NOMO-1 (cell line): ENCODE measurements around the gene COTL1.
A peak's percentile ranks its signal among the peaks of the same experiment; 100 is the strongest.

Experiments
- DNase-seq, 2 experiments: peaks; one replicate each; lab custom pipeline; 2025; ENCODE audit not compliant: unreplicated experiment in 2 of 2; lab: John Stamatoyannopoulos, UW

COTL1 gene

GRCh38 chr16:84555418-84556196 lies 62.3 kb downstream of the COTL1 start:
- peak in 1 of 2 experiments; percentile 13 for DNase-seq

DNA sequence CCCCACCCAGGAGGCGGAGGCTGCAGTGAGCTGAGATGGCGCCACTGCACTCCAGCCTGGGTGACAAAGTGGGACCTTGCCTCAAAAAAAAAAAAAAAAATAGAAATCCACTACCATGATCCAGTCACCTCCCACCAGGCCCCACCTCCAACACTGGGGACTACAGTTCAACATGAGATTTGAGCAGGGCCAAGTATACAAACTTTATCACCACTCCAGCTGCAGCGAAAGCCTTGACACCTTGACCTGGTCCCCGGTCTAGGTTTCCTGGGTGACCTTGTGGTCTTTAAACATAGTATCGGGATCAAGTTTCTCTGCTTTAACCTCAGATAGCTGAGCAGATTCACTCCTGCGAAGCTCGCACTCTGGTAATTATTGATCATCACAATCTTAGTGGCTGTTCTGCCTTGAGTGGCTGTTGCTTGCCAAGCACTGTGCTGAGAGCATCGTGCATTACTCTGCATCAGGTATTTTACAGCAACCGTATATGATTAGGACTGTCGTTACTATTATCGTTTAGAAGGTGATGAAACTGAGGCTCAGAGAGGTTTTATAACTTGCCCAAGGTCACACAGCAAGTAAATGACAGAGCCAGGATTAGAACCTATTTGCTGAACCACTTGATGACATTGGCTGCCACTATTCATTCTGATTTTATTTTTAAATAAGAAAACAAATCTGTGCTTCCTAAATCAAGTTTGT lies 63.1 kb downstream of the COTL1 start:
- DNase-seq, result no peak

DNA sequence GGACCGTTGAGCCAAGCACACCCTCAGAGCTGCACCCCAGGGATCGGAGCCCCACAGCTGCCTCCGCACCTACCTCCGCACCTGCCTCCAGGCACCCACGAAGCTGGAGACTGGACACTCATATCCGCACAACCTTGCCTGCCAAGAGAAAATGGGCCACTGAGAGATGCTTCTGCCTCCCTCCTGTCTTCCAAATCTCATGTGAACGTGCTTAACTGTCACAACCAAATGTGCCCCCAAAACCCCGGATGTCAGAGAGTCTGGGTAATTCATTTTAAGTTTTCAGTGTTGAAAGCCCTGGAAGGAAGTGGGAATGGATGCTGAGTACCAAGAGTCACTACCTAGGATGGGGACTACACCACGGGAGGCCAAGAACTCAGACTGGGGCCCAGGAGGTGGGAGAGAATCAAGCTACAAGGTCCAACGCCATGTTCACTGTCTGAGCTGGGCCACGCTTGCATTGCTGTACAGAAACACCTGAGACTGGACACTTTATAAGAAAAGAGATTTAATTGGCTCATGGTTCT lies 63.9 kb downstream of the COTL1 start:
- no peak for DNase-seq

- peak in 1 of 2 experiments; percentile 22 for DNase-seq
These were observed 65.7 kb downstream of the COTL1 start for GRCh38 chr16:84552135-84552534.

DNA sequence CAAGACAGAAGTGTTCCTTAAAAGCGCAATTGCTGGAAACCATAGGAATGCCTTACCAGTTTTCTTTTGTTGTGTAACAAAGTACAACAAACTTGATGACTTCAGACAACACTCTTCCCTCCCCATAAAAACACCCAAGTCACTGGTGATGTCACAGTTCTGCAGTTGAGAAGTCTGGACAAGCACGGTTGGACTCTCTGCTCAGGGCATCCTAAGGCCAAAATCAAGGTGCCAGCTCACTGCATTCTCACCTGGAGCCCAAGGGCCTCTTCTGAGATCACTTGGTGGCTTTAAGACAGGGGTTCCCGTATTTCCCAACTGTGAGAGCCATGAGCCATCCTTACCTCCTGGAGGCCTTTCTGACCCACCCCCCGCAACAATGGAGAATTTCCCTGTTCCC lies 67.8 kb downstream of the COTL1 start:
- no peak for DNase-seq

GRCh38 chr16:84548971-84549844 lies 68.7 kb downstream of the COTL1 start:
- peak in 1 of 2 experiments; percentile 12 for DNase-seq

GRCh38 chr16:84548508-84548907 lies 69.4 kb downstream of the COTL1 start:
- DNase-seq, result no peak

- no peak for DNase-seq
These were observed 70.3 kb downstream of the COTL1 start for GRCh38 chr16:84547546-84548061.

- DNase-seq, result no peak
These were observed 71.0 kb downstream of the COTL1 start for GRCh38 chr16:84546669-84547545.

DNA sequence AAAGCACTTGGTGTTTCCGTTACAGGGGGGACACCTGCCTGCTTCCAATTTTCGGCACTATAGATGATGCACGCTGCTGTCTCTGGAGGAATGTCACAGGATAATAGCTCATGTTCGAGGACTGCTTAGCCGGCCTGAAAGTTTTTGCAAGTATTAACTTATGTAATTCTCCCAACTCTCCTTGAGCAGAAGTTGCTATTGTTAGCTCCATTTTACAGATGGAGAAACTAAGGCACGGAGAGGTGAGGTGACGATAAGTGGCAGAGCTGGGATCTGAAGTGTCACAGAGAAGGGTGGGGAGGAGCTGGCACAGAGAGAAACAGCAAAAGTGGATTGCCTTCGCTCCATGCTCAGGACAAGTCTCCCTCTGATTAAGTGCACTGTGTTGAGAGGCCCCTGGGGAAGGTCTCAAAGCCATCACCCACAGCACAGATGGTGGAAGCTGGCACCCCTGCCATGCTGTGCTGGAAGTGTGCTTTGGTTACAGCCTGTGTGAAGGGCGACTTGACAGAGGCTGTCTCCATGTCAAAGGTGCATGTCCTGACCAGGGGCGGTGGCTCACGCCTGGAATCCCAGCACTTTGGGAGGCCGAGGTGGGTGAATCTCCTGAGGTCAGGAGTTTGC lies 72.7 kb downstream of the COTL1 start:
- DNase-seq, result no peak

DNA sequence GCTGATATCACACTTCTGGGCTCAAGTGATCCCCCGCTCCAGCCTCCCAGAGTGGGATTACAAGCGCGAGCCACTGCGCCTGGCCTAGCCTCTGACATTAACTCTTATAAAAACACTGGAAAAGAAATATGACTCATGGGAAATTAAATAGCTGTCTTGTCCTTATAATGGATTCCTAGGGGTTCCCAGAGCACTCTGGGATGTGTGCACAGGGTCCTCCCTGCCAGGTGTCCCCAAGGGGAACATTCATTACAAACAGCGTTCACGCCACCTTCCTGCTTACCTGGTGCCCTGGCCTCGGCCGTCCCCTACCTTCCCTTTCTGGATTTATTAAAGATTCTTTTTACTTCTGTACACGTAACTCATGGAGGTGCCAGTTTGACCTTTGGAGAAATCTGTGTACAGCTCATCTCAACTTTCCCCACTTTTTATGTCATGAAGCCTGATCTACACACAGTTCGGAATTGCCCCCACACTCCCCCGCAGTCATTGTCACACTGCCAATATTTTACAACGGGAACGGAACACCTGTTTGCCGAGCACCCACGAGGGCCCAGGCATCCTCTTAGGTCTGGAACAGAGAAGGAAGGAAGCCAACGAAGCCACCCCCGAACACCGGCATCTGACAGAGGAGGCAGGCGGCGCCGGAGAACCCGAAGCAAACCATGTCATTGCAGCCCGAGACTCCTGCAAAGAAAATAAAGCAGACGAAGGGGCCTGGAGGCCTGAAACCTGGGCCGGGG lies 73.7 kb downstream of the COTL1 start:
- no peak for DNase-seq

GRCh38 chr16:84543253-84543652 lies 74.6 kb downstream of the COTL1 start:
- DNase-seq, result no peak

DNA sequence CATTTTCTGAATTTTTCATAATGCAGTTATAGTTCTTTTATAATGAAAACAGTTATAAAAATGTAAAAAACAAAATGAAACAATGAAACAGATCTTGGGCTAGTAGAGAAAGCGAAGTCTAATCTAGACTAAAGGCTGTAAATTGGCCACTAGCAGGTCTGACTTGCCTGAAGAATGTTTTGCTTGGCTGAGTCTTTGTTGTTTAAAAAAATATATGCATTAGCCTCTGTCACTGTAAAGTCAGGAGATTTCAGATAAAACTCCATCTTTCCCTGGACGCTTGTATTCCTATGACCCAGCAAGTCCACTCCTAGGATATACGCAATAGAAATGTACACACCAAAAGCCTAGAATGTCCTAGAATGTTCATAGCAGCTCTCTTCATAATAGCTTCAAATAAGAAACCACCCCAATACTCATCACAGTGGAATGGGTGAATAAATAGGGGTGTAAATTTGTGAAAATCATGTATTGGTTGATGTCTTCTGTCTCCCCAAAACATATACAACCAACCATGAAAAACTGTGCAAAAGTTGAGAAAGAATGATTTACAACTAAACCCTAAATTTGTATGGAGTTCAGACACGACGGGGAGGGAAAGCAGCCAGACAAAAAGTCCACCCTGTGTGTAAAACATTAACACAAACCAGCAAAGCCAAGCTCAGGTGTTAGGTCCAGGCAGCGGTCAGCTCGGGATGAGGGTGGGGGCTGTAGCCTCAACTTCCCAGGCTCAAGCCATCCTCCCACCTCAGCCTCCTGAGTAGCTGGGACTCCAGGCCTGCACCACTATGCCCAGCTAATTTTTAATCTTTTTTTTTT lies 75.7 kb downstream of the COTL1 start:
- DNase-seq, result no peak

DNA sequence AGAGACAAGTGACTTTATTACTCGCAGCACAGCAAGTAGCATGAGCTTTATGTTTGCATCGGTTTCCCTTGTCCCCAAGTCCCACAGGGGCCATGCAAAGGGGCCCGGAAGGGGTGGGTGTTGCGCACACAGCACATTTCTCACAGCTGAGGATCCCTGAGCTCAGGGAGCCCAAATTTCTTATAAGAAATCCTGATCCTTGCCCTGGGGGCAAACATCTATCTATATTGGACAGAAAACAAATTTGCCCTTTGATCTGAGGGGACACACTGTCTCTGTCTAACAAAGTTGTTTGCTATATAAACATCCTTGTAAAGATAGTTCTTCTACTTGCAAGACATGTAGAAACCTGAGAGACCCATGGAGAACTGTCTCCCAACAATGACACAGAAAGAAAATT lies 77.7 kb downstream of the COTL1 start:
- DNase-seq, result no peak

GRCh38 chr16:84538222-84538840 lies 79.5 kb downstream of the COTL1 start:
- no peak for DNase-seq

- DNase-seq, result no peak
These were observed 80.3 kb downstream of the COTL1 start for GRCh38 chr16:84537491-84538151.

- no peak for DNase-seq
These were observed 82.0 kb downstream of the COTL1 start for GRCh38 chr16:84535851-84536250.
